Stimulated activated CD8-positive, alpha-beta memory T cell treated with anti-CD3 and anti-CD28 coated beads, Interleukin-15, amount 100 ng/mL, for 4 hours (primary cell): ENCODE data around the gene MEIOB.
"Not testable (repeated sequence)": the region's sequence is repeated elsewhere in the genome, so short reads cannot be mapped to it uniquely, and the experiment has no call there.

Experiments used
- DNase-seq, 2 donors: peaks; one replicate each; pipeline ENCODE4 v3.0.0-alpha.2; 2020; ENCODE audit warnings: low read depth in 2 of 2

Gene MEIOB

GRCh38 chr16:1871974-1872635 is at the start of gene MEIOB:
Gene MEIOB (minus strand): TSS chr16:1872164. CDS start chr16:1868175, 3,989 bp downstream.
- peak in 1 of 2 donors; percentile 4 for DNase-seq

GRCh38 chr16:1920727-1921171 is 48.8 kb upstream of the MEIOB start:
- DNase-seq: no peak

GRCh38 chr16:1920122-1920521 is 48.2 kb upstream of the MEIOB start:
- DNase-seq: not testable (repeated sequence)

- no peak for DNase-seq
Measured at GRCh38 chr16:1919327-1919998, 47.5 kb upstream of the MEIOB start.

GRCh38 chr16:1918351-1919326 is 46.7 kb upstream of the MEIOB start, which contains the start of gene HS3ST6:
Gene HS3ST6 (minus strand): TSS chr16:1918415. CDS start chr16:1918323, 92 bp downstream.
- DNase-seq: no peak

- no peak for DNase-seq
Measured at GRCh38 chr16:1917665-1918350, 45.8 kb upstream of the MEIOB start.

GRCh38 chr16:1917056-1917664 is 45.2 kb upstream of the MEIOB start:
- DNase-seq: no peak

GRCh38 chr16:1916640-1916990 is 44.7 kb upstream of the MEIOB start:
- no peak for DNase-seq

GRCh38 chr16:1915732-1916639 is 44.0 kb upstream of the MEIOB start:
- DNase-seq: no peak

- DNase-seq: no peak
Measured at GRCh38 chr16:1914988-1915387, 43.0 kb upstream of the MEIOB start.

GRCh38 chr16:1914084-1914608 is 42.2 kb upstream of the MEIOB start:
- DNase-seq: no peak

- DNase-seq: no peak
Measured at GRCh38 chr16:1913327-1914083, 41.5 kb upstream of the MEIOB start.

GRCh38 chr16:1912215-1912543 is 40.2 kb upstream of the MEIOB start:
- no peak for DNase-seq

- no peak for DNase-seq
Measured at GRCh38 chr16:1911467-1912214, 39.7 kb upstream of the MEIOB start.

- DNase-seq: no peak
Measured at GRCh38 chr16:1909561-1910231, 37.7 kb upstream of the MEIOB start.

GRCh38 chr16:1908983-1909382 is 37.0 kb upstream of the MEIOB start:
- DNase-seq: no peak

- DNase-seq: no peak
Measured at GRCh38 chr16:1908184-1908583, 36.2 kb upstream of the MEIOB start.
